CD4-positive, alpha-beta T cell treated with Interferon gamma for 1 hour (primary cell): ENCODE measurements around the gene UBE2QL1.

Source experiments
- DNase-seq: peaks from one replicate; pipeline ENCODE4 v3.0.0-alpha.2; 2020

Gene UBE2QL1

GRCh38 chr5:6455571-6456200, 7.0 kb downstream of the UBE2QL1 start:
- no peak for DNase-seq

- DNase-seq: no peak
These were observed 8.2 kb downstream of the UBE2QL1 start for GRCh38 chr5:6456766-6457370.

GRCh38 chr5:6457592-6457991, 8.9 kb downstream of the UBE2QL1 start:
- no peak for DNase-seq

GRCh38 chr5:6458833-6459232, 10.2 kb downstream of the UBE2QL1 start:
- DNase-seq: no peak

- DNase-seq: no peak
These were observed 11.2 kb downstream of the UBE2QL1 start for GRCh38 chr5:6459896-6460295.

DNA sequence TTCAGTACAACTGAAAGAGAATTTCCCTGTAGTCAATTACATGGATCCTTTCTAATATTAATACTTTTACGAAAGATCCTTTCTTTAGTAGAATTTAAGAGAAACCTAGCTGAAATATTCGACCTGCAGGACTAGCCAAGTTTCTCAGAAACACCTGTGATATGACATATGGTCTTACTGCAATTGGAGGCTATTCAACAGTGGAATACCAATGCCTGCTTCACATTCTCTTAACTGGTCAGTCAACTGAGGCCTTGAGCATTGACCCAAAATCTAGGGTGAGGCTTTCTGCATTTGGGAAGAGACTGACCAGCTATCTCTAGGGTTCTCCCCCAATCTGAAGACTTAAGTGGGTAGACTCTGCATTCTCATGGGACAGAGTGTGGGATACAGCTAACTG, 12.3 kb downstream of the UBE2QL1 start:
- DNase-seq: no peak

DNA sequence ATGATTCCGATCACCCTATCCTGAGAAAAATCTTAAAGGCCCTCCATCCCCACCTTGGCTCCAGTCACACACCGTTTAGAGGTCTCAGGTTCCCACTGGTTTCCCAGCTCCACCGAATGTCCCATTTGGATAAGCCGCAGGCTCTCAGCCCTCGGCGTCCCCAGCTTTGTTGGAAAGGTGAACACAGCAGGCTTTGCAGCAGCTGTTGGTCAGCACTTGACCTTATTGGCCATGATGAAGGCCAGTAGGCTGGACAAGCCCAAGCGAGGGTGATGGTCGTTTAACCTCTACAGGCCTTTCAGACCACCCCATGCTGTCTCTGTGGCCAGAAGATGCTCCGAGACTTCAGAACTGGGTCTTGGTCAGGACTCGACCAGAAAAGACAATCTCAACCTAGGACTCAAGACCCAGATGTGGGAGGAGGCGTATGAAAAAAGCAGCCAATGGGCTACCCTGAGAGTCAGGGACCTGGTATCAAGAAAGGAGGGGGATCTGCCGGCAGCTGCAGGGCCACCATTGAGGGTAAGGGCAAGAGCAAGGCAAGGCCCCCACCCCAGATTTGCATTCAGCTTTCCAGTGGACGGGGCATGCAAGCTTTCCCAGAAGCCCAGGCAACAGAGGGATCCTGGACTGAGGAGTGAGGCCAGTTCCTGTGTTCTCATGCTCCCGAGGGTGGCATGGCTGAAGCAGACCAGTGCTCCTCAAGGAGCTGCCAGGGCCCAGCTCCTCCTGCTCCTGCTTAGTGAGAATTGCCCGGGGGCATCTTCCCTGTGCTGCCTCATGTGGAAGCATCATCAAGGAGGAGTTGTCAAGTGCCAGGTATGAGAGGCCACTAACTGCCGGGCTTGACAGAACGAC, 13.4 kb downstream of the UBE2QL1 start:
- DNase-seq: no peak

DNA sequence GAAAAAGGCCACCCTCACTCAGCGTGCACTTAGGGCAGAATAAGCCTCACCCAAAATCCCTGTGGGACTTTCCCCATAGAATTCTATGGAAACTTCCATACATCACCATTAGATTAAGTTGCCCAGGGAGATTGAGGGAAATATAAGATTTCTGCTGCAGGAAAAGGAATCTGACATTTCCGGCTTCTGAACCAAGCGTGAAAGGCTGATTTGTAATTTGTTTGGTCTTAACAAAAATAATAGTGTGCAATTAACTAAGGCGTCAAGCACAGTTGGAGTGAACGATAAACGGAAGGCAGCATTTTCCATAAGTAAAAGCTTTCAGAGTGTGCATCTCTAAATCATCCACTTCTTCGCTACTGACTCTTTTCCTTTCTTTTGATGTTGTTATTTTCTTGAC, 14.0 kb downstream of the UBE2QL1 start:
- no peak for DNase-seq

- no peak for DNase-seq
These were observed 15.8 kb downstream of the UBE2QL1 start for GRCh38 chr5:6464441-6464840.

GRCh38 chr5:6465831-6466790, 17.5 kb downstream of the UBE2QL1 start:
- DNase-seq: no peak

DNA sequence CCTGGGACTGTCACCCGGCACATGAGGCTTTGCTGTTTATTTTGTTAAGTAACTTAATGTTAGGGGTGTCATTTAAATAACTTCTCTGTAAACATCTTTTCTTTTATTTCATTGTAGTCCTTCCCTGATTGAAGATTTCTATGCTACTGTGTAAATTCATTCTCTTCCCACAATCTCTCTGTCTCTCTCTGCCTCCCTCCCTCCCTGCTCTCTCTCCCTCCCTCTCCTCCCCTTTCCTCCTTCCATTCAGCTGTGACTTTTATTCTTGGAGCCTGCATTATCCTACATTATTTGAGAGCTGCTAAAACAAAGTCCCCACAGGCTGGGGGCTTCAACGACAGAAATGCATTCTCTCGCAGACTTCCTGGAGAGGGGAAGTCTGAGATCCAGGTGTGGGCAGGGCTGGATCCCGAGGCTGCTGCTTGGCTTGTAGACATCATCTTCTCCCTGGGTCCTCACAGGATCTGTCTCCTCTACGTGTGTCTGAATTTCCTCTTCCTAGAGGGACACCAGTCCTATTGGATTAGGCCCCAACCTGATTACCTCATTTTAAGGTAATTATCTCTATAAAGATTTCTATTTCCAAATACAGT, 18.4 kb downstream of the UBE2QL1 start:
- DNase-seq: no peak

DNA sequence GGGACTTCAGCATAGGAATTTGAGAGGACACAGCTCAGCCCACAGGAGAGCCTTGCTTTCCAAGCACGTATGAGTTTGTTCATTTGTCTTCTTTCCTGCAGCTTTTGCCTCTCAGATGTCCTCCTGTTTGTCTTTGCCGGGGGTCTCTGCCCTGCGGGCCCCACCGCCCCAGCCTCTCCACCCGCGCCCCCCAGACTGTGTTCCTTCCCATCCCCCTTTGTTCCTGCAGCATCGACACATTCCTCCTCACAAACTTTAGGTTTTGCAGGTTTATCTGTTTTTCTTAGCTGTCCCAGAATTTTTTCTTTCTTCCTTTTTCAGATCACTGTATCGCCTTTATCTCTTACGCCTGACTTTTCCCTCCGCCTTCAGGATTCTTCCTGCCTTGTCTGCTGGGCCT, 18.9 kb downstream of the UBE2QL1 start:
- no peak for DNase-seq

DNA sequence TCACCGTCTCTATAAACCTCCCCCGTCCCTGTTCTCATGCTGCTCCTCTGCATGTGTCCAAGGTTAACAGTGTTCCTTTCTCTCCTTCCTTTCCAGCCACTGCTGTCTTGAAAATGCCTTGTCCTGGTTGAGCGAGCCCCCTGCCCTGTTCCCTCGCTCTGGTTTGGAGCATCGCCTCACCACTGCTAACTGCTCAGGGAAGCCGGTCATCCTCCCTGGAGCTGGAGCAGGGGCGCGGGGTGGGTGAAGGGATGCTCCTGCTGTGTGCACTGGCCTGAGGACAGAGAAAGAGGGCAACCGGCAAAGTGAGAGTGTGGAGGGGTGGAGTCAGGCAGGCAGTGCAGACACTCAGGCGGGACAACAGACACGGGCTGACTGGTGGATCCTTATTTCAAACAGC, 19.4 kb downstream of the UBE2QL1 start:
- no peak for DNase-seq

GRCh38 chr5:6468870-6469269, 20.2 kb downstream of the UBE2QL1 start:
- DNase-seq: no peak

- DNase-seq: no peak
These were observed 21.2 kb downstream of the UBE2QL1 start for GRCh38 chr5:6469836-6470235.

GRCh38 chr5:6470672-6471071, 22.0 kb downstream of the UBE2QL1 start:
- DNase-seq: no peak

DNA sequence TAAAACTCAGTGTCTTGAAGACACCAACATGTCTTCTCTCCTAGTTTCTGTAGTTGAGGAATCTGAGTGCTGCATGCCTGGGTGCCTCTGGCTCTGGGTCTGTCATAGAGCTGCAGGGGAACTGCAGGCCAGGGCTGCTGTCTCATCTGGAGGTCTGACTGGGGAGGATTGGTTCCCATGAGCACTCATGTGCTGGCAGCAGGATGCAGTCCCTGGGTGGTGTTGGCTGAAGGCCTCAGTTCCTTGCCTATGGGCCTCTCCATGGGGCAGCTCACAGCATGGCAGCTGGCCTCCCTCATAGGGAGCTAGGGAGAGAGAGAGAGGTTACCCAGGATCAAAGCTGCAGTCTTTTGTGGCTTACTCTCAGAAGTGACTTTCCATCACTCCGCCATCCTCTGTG, 22.6 kb downstream of the UBE2QL1 start:
- no peak for DNase-seq

- no peak for DNase-seq
These were observed 24.1 kb downstream of the UBE2QL1 start for GRCh38 chr5:6472792-6473191.

DNA sequence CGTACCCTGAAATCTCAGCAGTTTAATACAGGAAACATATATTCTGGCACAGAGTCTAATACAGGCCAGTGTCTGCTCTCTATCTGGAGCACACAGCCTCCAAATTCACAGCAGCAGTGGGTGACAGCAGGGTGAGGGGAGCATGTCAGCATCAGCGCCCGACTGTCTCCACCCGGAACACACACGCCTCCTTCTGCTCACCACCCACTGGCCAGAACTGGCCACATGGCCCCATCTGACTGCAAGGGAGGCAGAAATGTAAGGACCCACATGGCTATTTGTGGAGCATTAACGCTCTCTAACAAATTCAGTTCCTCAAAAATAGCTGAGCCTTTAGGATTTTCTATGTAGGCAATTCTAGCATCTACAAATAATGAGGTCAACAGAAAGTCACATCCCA, 24.6 kb downstream of the UBE2QL1 start:
- no peak for DNase-seq

- DNase-seq: no peak
These were observed 27.1 kb downstream of the UBE2QL1 start for GRCh38 chr5:6475626-6476312.

- no peak for DNase-seq
These were observed 27.6 kb downstream of the UBE2QL1 start for GRCh38 chr5:6476313-6476661.

DNA sequence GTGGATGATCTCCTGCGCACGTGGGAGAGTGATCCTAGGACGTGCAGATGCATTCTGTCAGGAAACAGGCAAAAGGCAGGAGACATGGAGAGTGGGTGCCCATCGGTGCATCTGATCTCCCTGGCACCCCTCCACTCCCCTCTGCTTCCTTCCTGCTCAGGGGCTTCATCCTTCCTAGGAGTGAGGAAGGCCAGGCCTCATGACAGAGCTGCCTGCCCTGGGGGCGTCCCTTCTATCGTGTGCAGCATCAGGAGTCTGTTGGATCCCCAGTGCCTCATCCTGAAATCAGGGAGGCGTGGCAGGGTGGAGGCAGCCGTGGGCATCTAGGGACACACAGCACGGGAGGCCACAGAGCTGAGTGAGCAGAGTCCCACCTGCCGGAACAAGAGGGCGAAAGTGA, 30.1 kb downstream of the UBE2QL1 start:
- no peak for DNase-seq
